Stimulated activated CD4-positive, alpha-beta T cell treated with anti-CD3 and anti-CD28 coated beads, TNF-alpha, amount 100 ng/mL, for 1 hour (primary cell): ENCODE results near the gene ASTL.

Experiments used
- DNase-seq, 3 donors: peaks; one replicate each; pipeline ENCODE4 v3.0.0-alpha.2; 2020; ENCODE audit warnings: low read depth in 3 of 3, low spot score in 1 of 3

The ASTL gene

DNA sequence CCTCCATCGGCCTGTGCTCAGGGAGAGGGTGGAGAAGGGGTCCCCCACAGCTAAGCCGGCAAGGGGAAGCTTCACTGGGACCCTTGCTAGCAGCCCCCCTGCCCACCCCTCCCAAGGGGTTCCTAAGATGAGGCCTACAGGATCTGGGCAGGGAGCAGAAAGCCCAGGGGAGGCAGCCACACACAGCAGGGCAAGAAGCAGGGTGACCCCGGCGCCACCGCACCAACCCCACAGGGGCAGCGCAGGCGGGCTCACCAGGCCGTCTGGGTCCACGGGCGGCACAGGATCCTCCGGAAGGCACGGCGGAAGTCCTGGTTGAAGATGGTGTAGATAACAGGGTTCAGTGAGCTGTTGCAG is 23.8 kb downstream of the ASTL start:
- no peak for DNase-seq

DNA sequence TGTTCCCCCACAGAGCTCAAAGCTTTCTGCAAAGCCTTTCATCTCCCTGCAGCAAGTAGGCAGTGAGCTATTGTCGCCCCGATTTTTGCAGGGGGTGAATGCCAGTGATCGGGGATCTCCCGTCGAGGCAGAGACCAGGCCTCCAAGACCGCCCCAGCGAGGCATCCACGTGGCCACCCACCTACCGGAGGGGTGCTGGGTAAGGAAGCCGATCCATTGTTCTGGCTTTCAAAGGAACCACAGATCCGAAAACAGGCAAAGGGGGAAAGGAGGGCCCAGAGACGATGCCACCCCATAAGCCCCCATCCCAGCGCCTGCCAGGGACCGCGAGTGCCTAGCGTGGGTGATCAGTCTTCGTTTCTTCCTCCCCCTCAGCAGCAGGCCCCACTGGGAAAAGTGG is 24.4 kb downstream of the ASTL start:
- DNase-seq: no peak

DNA sequence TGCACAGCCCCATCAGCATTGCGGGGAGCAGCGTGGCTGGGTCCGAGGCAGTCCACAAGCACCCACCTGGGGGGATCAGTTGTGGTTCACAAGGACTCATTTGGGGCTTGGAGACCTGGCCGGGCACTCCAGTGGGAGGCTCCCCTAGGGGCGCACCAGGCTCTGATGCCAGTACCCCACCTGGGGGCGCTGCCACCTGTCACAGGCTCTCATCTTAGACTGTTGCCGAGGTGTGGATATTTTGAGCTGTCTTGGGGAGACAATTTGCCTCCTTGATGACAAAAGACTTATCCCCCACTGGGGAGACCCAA is 25.0 kb downstream of the ASTL start:
- no peak for DNase-seq

DNA sequence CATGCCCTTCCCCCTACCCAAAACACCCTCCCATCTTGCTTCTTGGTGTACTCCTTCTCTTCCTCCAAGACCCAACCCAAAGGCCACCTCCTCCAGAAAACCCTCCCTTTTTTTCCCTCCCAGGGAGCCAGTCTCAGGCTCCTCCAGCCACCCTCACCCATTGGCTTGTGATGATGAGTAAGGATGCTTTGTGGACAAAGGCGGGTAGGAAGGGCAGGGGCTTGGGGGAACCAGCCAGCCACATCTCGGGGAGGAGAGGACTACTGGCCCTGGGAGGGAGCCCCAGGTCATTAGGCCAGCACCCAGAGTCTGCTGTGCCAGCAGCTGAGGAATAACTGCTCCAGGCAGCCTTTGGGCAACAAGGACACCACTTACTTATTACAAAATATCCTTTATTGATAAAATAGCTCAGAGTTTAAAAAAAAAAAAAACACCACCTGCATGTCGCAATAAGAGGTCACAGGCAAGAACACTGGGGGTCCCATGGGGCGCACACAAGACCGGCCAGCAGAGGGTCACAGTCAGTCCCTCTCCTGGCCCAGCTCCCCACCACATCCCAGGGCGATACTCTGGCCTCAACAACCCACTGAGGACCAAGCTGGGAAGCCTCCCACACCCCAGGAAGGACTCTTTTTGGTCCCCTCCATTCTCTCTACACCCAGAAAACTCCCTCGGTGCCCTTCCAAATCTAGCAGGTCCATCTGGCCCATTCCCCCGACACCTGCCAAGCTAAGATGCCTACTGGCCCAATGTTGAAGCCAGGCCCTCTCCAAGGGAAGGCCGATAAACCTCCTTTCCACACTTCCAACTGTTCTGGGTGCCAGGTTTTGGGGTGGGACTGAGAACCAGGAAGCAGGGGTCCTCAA is 25.6 kb downstream of the ASTL start:
- DNase-seq: no peak

DNA sequence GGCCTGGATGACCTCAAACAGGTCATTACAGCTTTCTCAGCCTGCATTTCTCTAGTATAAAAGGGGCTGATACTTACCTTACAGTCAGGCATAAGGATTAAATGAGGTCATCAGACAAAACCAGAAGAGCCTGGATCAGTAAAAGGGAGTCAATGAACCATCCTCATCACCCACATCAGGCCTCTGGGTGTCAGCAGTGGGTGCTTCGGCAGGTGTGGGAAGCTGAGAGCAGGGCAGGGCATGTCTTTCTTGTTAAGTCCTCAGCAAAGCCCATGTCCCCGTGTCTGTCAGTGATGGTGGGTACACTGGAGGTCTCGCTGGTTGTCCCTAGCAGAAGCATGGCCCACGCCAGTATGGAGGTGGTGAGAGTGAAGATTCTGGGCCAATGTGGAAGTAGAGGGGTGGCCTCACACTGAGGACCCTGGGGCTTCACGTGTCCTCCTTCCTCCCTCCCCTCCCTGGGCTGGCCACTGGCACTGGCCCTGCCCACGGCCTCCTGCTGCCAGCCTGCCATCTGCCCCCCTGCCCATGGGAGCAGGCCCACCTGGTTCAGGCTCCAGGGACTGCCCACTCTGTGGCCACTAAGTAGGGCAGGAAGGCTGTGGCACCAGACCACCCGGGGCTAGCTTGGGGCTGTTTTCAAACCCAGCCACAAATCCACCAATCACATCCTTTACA is 26.3 kb downstream of the ASTL start:
- DNase-seq: no peak

DNA sequence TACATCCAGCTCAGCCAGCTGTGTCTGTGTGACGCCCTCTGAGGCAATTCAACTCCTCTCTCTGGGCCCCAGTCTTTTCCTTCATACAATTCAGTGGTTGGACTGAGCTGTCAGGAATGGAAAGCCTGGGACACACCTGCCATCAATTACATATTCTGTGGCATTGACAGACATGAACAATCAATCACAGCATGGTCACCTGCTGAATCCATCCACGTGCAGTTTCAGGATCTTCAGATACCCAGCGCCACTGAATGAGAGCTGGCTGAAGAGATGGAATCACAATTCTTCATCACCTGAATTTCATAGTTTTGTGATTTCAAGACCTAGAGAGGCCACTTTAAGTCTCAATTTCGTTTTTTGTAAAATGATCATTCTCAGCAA is 27.1 kb downstream of the ASTL start:
- DNase-seq: no peak

DNA sequence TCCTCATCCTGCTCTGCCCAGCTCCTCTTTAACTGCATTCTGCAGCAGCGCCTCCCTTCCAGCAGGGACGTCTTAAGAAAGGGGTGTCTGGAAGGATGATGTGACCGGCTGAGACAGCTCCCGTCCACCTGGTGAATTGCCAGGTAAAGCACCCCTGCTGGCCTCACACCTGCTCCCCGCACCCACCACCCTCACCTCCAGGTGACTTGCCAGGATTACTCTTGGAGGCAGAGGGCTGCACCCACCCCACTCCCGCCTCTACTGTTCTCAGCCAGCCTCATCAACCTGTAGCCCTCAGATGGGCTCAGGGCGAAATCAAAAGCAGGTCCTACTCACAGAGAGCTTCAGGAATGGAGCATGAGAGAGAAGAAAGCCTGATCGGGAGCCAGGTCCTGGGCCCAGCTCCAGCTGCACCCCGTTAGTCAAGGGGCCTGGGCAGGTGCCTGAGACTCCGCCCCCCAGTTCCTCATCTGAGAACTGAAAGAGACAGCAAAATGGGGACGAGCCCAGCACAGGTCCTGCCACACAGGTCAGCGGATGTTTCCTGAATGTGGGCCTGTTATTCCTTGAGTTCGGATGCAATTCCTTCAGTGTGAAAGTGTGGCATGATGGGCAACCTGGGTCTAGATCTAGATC is 27.6 kb downstream of the ASTL start:
- DNase-seq: no peak

DNA sequence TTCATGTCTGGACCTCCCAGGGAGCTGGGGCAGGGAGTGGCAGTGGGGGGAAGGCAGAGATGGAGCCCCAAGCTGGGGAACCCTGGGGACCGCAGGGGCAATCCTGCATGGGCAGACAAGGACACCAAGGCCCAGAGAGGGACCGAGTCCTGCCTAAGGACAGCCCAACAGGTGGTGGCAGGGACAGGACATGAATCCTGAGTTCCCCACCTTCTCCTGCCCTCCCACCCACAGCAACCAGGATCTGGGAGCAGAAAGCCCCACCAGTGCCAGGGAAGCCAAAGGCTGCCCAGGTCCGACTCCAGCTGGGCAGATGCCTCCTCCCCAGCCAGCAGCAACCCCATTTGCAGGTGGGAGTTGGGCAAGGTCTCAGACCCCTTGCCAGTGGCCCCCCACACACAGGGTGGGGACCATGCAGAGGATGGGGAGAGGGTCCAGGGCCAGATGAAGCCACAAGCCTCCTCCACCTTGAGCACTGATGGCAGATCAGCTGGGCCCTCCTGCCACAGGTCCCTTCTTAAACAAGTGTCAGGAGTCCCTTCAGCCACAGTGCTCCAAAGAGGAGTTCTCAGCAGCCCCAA is 28.3 kb downstream of the ASTL start:
- DNase-seq: no peak

DNA sequence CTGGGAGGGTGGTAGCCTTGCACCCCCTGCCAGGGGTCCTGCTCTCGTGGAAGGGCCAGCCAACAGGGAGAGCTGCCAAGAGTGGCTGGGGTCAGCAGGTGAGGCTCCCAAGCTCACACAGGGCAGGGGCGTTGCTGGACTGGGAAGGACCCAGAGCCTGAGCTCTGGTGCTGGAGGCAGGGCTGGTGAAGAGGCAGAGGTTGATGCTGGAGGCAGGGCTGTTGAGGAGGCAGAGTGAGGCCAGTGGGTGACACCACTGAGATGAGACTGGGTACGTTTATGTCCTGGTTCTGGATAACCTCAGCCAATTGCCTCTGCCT is 29.0 kb downstream of the ASTL start:
- DNase-seq: no peak

DNA sequence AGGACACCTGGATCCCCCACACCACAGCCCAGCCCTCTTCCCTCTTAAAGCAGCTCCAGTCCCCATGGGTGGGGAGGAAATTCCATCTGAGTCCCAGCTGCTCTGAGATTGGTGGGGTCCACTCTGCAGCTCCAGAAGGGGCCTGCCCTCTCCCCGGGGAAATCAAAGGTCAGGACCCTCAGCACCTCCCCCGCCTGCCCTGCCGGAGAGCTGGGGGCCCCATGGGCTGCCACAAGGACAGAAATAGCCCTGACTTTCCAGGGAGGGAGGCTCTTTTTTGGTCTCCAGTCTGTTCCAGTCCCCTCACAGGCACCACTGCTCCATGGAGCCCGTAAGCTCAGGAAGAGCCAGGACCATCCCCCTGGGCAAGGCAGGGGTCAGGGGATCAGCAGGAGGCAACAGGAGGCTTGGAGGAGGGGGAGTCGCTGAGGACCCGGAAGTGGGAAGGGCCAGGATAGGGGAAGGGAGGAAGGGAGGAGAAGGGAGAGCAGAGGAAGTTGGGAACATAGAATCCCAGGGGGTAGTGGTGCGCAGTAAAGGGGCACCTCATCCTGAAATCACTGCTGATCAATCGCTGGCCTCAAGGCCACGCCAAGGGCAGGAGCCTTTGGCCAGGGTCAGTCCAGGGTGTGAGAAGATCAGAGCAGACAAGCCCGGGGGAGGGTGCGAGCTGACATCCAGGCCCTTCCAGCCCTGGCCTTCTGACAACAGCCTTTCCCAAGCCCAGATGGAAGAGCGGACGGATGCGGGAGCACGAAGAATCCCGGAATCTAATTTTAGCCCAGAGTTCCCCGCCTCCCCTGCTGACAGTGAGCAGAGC is 29.6 kb downstream of the ASTL start:
- DNase-seq: no peak

DNA sequence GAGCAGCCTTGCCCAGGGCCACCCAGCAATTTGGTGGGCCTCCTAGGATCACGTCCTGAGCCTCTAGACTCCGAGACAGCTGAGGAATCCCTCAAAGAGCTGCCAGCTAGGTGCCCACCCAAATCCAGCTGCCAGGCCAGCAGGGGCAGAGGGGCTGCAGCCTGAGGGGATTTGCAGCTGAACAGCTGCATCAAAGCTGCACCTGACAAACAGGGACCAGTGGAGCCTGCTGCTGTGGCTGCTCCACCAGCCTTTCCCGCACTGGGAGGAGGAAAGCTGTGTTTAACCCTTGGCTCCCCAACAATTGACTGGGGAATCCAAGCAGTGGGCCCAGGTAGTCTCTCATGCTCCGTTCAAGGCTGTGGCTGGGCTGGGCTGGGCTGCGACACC is 30.2 kb downstream of the ASTL start:
- no peak for DNase-seq

DNA sequence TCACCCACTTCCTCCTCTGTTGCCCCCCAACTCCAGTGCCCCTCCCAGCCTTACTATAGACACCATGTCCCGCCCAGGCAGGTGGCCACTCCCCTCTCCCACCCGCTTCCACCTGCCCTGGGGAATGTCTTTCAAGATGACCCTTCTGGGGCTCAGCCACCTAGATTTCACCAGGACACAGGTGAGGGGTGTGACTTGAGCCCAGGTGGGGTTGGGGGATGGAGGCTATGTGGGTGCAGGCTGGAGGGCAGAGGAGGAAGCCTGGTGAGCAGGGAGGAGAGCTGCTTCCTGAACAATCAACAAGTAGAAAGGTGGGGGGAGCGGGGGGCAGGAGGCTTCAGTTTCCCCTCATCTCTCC is 30.6 kb downstream of the ASTL start:
- no peak for DNase-seq

DNA sequence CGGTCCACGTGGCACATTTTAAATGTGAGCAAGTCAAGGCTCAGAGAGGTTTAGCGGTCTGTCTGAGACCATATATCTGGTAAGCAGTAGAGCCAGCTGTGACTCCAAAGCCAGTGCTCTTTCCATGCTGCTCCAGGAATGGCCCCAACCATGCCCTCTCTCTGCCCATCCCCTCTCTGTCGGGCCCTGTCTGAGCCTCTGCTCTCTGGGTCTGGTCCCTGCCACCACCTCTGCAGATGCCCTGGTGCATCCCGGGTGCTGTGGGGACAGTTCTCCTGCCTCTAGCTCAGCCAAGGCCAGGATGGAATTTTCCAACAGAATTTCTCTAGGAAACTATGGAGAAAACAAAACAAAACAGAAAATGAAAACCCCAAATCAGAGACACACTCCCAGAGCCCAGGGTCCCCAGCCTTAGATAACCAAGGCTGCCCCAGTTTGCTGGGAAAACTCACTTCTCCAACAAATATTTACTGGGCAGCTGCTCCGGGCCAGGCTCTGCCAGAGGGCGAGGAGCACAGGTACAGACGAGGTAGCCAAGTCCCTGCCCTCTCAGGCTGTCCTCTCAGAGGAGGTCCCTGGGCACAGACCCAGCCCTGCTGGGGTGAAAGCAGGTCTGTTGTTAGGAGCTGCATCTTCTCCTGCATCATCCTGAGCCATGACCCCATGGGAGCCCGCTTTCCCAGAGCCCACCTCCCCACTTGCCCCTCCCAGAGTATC is 31.2 kb downstream of the ASTL start:
- DNase-seq: no peak

DNA sequence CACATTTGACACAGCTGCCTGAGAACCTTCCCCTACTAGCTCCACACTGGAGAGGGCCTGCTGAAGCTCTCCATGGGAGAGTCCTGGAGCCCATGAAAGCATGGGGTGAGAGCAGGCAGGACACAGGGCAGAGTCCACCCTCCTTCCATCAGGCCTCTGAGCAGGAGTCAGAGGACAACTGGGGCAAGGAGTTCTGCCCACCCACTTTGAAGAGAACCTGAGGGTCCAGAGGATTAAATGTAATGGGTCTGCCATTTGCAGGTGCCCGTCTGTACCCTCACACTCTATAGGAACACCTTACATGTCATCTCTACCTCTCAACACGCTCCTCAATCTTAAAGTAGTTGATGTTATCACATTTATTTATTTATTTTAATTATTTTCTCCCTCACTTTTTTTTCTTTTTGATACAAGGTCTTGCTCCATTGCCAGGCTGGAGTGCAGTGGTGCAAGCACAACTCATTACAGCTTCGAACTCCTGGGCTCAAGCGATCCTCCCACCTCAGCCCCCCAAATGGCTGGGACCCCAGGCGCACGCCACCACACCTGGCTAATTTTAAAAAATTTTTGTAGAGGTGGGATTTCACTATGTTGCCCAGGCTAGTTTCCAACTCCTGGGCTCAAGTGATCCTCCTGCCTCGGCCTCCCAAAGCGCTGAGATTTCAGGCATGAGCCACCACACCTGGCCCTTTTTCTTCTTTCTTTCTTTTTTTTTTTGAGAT is 32.1 kb downstream of the ASTL start:
- DNase-seq: no peak

DNA sequence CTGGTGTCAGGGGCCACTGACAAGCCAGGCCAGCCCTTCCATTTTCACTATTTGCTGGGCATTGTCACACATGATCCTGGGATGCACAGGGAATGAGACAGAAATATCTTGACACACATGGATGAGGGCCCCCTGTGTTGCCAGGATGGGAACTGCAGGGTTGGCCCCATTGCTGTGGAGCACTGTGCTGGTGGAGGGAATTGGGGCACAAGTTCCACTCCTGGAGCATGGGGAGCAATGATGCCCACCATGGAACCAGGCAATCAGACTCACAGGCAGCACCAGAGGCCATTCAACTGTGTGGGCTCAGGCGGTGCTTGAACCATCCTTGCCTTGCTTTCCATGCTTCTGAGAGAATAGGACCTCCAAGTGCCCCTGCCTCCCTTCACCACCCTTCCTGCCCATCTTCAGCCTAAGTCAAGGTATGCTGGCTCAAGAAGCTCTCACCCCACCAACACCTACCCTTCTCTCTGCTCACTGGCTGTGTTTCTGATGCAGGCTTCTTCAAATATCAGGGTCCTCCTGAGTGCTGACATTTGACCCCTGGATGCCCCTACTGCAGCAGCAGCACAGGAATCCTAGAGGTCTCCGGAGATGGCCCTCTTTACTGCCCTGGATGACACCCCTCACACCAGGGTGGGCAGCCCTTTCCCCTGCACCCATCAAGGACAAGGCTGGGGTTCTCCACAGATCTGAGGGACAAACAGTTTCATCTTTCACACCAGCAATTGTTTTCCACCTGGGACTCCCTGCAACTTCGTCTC is 33.0 kb downstream of the ASTL start:
- DNase-seq: no peak

DNA sequence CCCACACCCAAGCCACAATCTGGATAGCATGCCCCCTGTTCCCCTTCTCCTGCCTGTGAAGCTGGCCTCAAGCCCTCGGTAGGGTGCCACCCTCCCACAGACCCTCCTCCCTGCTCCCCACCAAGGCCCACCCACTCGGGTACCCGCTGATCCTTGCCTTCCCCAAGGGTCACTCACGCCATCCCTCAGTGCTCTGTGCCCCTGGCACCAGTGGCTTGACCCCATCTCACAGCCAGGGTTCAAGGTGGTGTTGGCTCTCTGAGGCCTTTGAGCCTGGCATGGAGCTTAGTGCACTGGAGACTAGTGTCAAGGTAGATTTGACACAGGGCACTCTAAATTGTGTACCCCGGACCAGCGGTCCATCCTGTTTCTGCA is 33.8 kb downstream of the ASTL start:
- DNase-seq: no peak

DNA sequence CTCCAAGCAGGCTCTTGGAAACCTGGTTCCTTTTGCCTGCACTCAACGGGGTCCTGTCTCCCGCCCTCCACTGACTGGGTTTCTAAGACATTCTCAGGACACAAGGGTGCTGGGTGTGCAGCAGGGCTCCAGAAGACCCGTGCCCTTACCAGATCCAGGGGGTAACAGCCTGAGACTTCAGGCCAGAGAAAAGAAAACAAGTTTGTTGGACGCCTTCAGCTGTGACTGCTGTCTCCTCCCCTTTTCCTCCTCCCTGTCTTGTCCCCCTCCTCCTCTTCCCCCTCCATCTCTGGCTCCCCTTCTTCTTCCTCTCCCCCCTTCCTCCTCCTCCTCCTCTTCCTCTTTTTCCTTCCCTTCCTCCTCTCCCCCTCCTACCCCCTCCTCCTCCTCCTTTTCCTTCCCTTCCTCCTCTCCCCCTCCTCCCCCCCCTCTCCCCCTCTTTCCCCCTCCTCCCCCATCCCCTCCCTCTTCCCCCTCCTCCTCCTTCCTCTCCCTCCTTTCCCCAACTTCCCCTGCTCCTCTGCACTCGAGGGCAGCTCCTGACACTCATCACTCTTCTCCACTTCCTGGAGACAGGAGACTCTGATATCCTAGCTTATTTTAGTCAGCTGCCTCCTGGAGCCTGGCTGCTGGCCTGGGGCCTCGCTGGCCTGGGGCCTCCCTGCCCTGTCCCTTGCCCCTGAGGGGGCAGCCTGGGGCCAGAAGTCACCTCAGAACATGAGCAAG is 34.4 kb downstream of the ASTL start:
- DNase-seq: no peak

DNA sequence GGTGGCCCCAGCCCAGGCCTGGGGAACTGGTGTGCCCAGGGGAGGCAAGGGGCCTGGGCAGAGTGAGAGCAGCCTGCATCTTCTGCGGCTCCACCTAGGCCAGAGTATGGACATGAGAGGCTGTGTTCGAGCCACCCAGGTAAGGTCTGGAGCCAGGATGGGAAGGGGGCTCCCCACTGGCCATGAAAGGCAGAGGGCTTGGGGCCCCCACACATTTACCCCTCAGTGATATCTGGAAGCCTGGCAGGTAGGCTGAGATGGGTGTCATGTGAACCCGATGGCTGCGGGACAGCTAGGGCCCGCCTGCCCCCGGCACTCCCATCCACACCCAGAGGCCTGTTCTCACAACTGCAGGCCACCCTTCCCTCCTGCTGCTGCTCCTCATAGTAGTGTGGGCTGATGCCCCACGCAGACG is 35.1 kb downstream of the ASTL start:
- no peak for DNase-seq

DNA sequence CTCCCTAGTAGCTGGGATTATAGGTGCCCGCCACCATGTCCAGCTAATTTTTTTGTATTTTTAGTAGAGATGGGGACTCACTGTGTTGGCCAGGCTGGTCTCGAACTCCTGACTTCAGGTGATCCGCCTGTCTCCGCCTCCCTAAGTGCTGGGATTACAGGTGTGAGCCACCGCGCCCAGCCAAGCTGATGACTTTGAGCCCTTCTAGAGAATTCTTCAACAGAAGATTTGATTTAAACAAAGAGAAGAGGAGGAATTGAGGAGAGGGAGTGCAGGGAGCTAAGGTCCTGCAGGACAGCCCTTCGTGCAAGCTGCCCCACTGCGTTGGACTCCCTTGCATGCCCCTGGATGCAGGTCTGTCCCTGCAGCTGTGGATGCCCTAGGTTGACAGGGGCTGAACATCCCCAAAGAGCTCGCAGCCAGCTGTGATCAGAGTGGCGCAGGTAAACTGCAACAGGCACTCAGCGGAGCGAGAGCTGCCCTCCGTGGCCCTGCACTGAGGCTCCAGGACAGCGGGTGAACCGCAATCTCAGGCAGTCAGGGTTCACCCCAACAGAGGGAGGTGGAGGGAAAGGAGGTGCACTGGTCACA is 35.6 kb downstream of the ASTL start:
- no peak for DNase-seq
